Hepatocyte (in vitro differentiated cells): ENCODE data around the gene MYH11. TPM values are rescaled to one million over a fixed set of nuclear protein-coding genes. Genes with fewer than 3 reads are reported as not detected.

Experiments used
- DNase-seq: peaks from one replicate; pipeline ENCODE4 v3.0.0-alpha.2; 2016; ENCODE audit warnings: low spot score
- H2AFZ ChIP-seq: fragments of 200-600 bp; sonication (generic); 2 replicates; pipeline ENCODE4 v1.6.0; 2016; ENCODE audit warnings: antibody characterized with exemption, mild to moderate bottlenecking
- H3K27ac ChIP-seq: fragments of 200-600 bp; sonication (generic); 2 replicates; pipeline ENCODE4 v1.5.1; 2016; ENCODE audit warnings: mild to moderate bottlenecking
- H3K27me3 ChIP-seq: fragments of 200-600 bp; sonication (generic); 2 replicates; pipeline ENCODE4 v1.6.1; 2016
- H3K36me3 ChIP-seq: fragments of 200-600 bp; sonication (generic); replicated peaks from 2 replicates; pipeline ENCODE4 v1.5.1; 2016; ENCODE audit warnings: low read depth; ENCODE audit not compliant: insufficient read depth
- H3K4me1 ChIP-seq: fragments of 200-600 bp; sonication (generic); 2 replicates; pipeline ENCODE4 v1.5.1; 2016; ENCODE audit warnings: mild to moderate bottlenecking, moderate library complexity; ENCODE audit not compliant: insufficient read depth
- H3K4me2 ChIP-seq: fragments of 200-600 bp; sonication (generic); 2 replicates; pipeline ENCODE4 v1.6.0; 2016
- H3K4me3 ChIP-seq: fragments of 200-600 bp; sonication (generic); 2 replicates; pipeline ENCODE4 v1.5.1; 2016; ENCODE audit warnings: mild to moderate bottlenecking
- H3K79me2 ChIP-seq: fragments of 200-600 bp; sonication (generic); 2 replicates; pipeline ENCODE4 v1.6.0; 2017; ENCODE audit warnings: mild to moderate bottlenecking
- H3K9me2 ChIP-seq: fragments of 200-600 bp; sonication (generic); replicated peaks from 2 replicates; pipeline ENCODE4 v1.6.0; 2017; ENCODE audit warnings: mild to moderate bottlenecking; ENCODE audit not compliant: insufficient read depth
- H3K9me3 ChIP-seq: fragments of 200-600 bp; sonication (generic); 2 replicates; pipeline ENCODE4 v1.5.1; 2016; ENCODE audit warnings: low read depth, mild to moderate bottlenecking
- H4K20me1 ChIP-seq: fragments of 200-600 bp; sonication (generic); 2 replicates; pipeline ENCODE4 v1.6.0; 2016; ENCODE audit warnings: mild to moderate bottlenecking; ENCODE audit not compliant: insufficient read depth, poor library complexity, severe bottlenecking
- EZH2 ChIP-seq: fragments of 200-600 bp; sonication (generic); IDR thresholded peaks from 2 replicates; pipeline ENCODE4 v1.6.1; 2016; ENCODE audit warnings: antibody characterized with exemption, mild to moderate bottlenecking, borderline replicate concordance
- EZH2phosphoT487 ChIP-seq: fragments of 200-600 bp; sonication (generic); IDR thresholded peaks from one replicate; pipeline ENCODE4 v1.6.1; 2018; ENCODE audit warnings: antibody characterized with exemption, mild to moderate bottlenecking, low read depth, moderate library complexity; ENCODE audit not compliant: unreplicated experiment, severe bottlenecking
- WGBS: methylation state at CpG from one replicate; pipeline ENCODE4 v1.1.6; 2016; ENCODE audit warnings: low lambda C conversion rate; ENCODE audit errors: missing lambda C conversion rate; 5-methylcytosine and 5-hydroxymethylcytosine counted together
- polyA plus RNA-seq: library from polyadenylated mRNA; unstranded; fragments of >200 nt; fragmentation: Nextera tagmentation; extraction: Ambion mirVana; gene quantifications from 2 replicates; pipeline ENCODE4 v1.2.1, GENCODE V29; 2016
- total RNA-seq: library from RNA; depleted of rRNA; stranded (reverse); fragments of >200 nt; gene quantifications from 2 replicates; pipeline ENCODE4 v1.2.3, GENCODE V29; 2014
- TF ChIP-seq, protein P1 (sequence below): fragments of 200-600 bp; sonication (generic); IDR thresholded peaks from 2 replicates; pipeline ENCODE4 v1.5.1; 2016; ENCODE audit warnings: antibody characterized with exemption, mild to moderate bottlenecking; ENCODE audit not compliant: poor library complexity

Gene MYH11
- total and polyA plus RNA-seq, 2 experiments from 2014 or later = 0.59 to 5.9 TPM

DNA sequence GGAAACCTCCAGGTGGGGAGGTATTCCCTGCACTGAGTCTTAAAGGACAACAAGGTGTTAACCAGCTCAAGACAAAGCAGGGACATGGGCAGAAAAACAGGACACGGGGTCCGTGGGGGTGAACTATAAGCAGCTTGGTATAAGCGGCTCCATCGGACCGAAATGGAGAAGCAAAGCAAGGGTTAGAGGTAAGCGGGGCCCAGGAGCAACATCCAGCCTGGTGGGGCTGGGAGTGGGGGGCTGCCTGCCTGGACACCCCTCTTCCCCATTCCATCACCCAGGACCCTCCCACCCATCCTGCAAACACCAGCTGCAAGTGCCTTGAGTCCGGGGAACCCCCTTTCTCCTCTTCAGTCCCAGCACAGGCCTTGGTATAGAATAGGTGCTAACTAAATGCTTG is 29.5 kb downstream of the MYH11 start:
- no peak overlapping the region for H3K4me3 ChIP-seq

DNA sequence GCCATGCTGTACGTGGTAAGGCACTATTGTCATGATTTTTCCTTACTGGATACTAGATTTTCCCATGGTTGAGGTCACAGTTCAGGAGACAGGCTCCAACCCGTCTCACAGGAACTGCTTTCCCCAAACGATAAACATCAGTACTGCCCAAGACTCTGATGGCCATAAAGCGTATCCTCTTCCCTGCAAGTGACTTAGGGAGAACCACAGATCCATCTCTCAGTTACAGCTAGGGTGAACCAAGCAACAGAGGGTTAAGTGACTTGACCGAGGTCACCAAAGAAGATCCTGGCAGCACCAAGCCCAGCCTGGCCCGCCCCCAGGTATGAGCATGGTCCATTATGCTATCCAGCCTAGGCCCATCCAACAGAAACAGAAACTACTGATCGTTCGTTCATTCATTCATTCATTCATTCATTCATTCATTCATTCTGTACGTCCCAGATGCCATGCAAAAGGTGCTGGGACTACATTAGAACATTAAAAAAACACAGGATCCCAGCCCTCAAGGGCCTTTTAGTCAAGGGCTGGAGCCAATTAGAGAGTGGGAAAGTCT is 31.0 kb downstream of the MYH11 start:
- Histone ChIP-seq H3K27ac (no peak overlapping the region), H3K36me3 (no peaks in the 10 kb centered on the region), H3K4me2 (no peak overlapping the region), H3K9me2 (no peaks in the 10 kb centered on the region), H3K27me3 (no peaks in the 10 kb centered on the region), H4K20me1 (no peaks in the 10 kb centered on the region), H3K4me1 (no peaks in the 10 kb centered on the region), H3K79me2 (no peaks in the 10 kb centered on the region), H2AFZ (no peak overlapping the region), H3K4me3 (no peak overlapping the region), H3K9me3 (no peaks in the 10 kb centered on the region)
- 86% methylated on average over 9 of the region's 9 CpGs for WGBS
- no peak for DNase-seq
- no peak for TF ChIP-seq EZH2
- TF ChIP-seq, protein P1, sequence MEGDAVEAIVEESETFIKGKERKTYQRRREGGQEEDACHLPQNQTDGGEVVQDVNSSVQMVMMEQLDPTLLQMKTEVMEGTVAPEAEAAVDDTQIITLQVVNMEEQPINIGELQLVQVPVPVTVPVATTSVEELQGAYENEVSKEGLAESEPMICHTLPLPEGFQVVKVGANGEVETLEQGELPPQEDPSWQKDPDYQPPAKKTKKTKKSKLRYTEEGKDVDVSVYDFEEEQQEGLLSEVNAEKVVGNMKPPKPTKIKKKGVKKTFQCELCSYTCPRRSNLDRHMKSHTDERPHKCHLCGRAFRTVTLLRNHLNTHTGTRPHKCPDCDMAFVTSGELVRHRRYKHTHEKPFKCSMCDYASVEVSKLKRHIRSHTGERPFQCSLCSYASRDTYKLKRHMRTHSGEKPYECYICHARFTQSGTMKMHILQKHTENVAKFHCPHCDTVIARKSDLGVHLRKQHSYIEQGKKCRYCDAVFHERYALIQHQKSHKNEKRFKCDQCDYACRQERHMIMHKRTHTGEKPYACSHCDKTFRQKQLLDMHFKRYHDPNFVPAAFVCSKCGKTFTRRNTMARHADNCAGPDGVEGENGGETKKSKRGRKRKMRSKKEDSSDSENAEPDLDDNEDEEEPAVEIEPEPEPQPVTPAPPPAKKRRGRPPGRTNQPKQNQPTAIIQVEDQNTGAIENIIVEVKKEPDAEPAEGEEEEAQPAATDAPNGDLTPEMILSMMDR = no peak
- no peak for TF ChIP-seq EZH2phosphoT487

More for the DNA sequence above, 29.5 kb downstream of the MYH11 start:
- Histone ChIP-seq H3K4me1 (no peaks in the 10 kb centered on the region), H3K36me3 (no peaks in the 10 kb centered on the region), H2AFZ (no peak overlapping the region), H3K27ac (no peak overlapping the region), H4K20me1 (no peaks in the 10 kb centered on the region), H3K79me2 (no peaks in the 10 kb centered on the region), H3K9me2 (no peaks in the 10 kb centered on the region), H3K4me2 (no peak overlapping the region), H3K27me3 (no peaks in the 10 kb centered on the region), H3K9me3 (no peaks in the 10 kb centered on the region)
- 97% methylated on average over 7 of the region's 7 CpGs for WGBS
- no peak for DNase-seq
- TF ChIP-seq EZH2phosphoT487 (no peak), EZH2 (no peak)
- TF ChIP-seq, protein P1 = no peak

DNA sequence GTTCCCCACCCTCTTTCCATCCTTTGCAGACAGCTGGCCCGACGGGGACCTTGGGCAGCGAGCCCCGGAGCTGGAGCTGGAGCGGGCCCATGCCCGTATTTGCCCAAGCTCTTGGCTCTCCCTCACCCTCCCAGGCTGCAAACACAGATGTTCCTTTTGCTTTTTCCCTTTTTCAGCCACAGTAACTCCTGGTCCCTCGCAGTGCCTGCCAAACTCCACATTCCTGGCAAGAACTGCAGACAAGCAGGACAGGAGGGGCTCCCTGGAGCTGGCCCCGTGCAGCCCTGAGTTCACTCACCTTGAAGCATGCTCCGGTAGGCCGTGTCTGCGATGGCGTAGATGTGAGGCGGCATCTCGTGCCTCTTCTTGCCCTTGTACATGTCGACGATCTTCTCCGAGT is 33.9 kb downstream of the MYH11 start:
- Histone ChIP-seq H4K20me1 (no peaks in the 10 kb centered on the region), H3K4me3 (no peak overlapping the region), H3K4me2 (no peak overlapping the region), H3K27ac (no peak overlapping the region), H3K4me1 (no peaks in the 10 kb centered on the region), H3K27me3 (peaks cover 7% of the 10 kb centered on the region), H3K9me2 (no peaks in the 10 kb centered on the region), H3K79me2 (no peaks in the 10 kb centered on the region), H2AFZ (no peak overlapping the region), H3K9me3 (no peaks in the 10 kb centered on the region), H3K36me3 (no peaks in the 10 kb centered on the region)
- TF ChIP-seq EZH2 (no peak), EZH2phosphoT487 (no peak)
- TF ChIP-seq, protein P1 = no peak
- WGBS = 87% methylated on average over 17 of the region's 17 CpGs
- no peak for DNase-seq

DNA sequence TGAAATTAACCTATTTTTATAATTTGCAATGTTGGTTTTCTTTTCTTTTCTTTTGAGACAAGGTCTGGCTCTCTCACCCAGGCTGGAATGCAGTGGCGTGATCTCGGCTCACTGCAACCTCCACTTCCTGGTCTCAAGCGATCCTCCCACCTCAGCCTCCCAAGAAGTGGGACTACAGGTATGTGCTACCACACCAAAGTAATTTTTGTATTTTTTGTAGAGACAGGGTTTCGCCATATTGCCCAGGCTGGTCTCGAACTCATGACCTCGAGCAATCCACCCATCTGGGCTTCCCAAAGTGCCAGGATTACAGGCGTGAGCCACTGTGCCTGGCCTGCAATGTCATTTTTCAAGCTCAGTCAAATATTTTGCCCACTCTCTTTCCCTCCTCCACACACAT is 36.0 kb downstream of the MYH11 start:
- WGBS = 95% methylated on average over 7 of the region's 7 CpGs
- no peaks in the 10 kb centered on the region for H3K9me2 ChIP-seq

More for the DNA sequence above, 36.0 kb downstream of the MYH11 start:
- Histone ChIP-seq H3K4me3 (no peak overlapping the region), H3K4me1 (no peaks in the 10 kb centered on the region), H3K79me2 (no peaks in the 10 kb centered on the region), H3K9me3 (peaks cover 6% of the 10 kb centered on the region), H3K27me3 (peaks cover 15% of the 10 kb centered on the region), H3K27ac (no peak overlapping the region), H3K36me3 (no peaks in the 10 kb centered on the region), H4K20me1 (no peaks in the 10 kb centered on the region), H2AFZ (no peak overlapping the region), H3K4me2 (no peak overlapping the region)
- TF ChIP-seq EZH2phosphoT487 = no peak
- TF ChIP-seq, protein P1 = no peak
- TF ChIP-seq EZH2 = no peak
- no peak for DNase-seq
